Kidney glomerular epithelial cell (primary cell): ENCODE measurements around the gene AIRE.
"Not testable (repeated sequence)": the region's sequence is repeated elsewhere in the genome, so short reads cannot be mapped to it uniquely, and the experiment has no call there.

Source experiments
- DNase-seq: peaks from one replicate; lab custom pipeline; 2025; lab: John Stamatoyannopoulos, UW

AIRE gene

DNA sequence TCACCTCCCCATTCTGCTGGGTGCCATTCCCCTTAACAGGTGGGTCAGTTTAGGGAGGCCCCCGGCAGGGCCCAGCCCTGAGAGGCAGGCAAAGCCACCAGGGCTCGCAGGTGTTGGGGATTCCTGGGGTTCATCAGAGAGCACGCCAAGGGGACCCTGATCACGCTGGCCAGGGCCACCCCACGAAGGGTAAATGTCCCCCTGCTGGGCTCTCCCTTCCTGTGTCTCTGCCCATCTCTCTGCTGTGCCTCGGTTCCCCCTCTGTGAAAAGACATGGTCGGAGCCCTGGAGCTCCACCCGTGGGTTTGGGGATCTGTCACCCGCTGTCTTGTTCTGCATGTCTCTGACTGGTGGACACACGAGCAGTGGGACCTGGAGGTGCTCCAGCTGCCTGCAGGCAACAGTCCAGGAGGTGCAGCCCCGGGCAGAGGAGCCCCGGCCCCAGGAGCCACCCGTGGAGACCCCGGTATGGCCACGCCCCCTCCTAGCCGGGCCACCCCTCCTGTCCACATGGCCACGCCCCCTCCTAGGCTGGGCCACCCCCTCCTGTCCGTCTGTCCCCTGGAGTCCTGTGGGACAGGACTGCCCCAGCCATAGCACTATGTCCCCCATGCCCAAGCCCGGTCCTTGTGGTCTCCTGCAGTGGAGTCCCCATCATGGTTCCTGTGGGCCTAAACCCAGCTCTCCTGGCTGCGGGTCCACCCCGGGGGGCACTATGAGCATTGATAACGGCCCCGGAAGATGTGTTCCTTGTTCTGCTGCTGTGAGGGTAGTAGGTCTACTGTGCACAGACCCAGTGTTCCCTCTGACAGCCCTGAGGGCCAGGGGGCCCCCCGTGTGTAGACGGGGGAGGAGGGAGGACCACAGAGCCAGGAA, 6.5 kb downstream of the AIRE start:
- no peak for DNase-seq

DNA sequence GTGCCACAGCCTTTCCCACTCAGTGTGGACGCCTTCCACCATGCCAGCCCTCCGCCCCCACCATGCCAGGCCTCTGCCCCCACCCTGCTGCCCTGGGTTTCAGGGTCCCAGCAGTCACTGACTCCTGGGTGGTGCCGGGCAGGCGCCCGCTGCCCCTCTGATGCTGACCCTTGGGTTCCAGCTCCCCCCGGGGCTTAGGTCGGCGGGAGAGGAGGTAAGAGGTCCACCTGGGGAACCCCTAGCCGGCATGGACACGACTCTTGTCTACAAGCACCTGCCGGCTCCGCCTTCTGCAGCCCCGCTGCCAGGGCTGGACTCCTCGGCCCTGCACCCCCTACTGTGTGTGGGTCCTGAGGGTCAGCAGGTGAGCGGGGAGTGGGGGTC, 7.1 kb downstream of the AIRE start:
- no peak for DNase-seq

DNA sequence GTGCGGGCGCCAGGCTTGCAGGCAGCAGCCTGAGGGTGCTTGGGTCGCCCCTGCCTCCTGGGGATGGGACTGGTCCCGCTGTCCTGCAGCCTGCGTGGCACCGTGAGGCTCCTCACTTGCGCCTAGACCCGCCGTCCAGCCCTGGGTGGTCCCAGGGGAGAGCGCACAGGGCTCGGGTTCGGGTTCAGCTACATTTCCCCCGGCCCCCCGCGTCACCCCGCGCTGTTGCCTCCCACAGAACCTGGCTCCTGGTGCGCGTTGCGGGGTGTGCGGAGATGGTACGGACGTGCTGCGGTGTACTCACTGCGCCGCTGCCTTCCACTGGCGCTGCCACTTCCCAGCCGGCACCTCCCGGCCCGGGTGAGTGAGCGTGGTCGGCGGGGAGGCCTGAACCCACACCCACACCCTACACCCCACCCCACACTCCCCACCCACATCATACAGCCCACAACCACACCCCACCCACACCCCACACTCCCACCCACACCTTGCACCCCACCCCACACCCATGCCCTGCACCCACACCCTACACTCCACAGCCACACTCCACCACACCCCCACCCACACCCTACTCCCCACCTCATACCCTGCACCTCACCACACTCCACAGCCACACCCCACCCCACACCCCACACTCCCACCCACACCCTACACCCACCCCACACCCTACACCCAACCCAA, 8.0 kb downstream of the AIRE start:
- no peak for DNase-seq

DNA sequence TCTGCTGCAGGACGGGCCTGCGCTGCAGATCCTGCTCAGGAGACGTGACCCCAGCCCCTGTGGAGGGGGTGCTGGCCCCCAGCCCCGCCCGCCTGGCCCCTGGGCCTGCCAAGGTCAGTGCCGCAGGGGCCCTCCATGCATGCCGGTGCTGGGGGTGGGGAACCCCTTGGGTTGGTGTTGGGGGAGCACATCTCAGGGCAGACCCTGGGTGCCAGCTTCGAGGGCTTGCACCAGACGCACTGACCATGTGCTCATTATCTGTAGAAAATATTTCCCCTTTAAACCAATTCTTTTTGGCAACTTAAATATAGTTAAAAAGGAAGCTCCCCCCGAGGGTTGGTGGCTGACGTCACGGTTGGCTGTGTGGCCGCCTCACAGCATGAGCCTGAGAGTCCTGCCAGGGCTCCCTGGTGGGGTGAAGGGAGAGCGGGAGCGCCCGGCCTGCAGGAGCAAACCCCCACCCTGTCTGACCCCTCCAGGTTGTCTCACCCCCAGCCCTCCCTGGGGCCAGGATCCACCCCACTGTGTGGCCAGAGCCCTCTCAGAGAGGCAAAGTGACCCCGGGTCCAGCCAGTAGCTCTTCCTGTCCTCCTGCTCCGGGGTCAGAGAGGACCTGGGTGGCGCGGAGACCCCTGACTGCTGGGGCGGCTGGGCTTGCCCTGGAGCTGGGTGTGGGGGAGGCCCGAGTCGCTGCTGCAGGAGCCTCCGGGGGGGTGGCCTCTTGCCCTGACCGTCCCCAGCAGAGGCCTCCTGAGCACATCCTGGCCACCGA, 8.9 kb downstream of the AIRE start:
- DNase-seq, result no peak

DNA sequence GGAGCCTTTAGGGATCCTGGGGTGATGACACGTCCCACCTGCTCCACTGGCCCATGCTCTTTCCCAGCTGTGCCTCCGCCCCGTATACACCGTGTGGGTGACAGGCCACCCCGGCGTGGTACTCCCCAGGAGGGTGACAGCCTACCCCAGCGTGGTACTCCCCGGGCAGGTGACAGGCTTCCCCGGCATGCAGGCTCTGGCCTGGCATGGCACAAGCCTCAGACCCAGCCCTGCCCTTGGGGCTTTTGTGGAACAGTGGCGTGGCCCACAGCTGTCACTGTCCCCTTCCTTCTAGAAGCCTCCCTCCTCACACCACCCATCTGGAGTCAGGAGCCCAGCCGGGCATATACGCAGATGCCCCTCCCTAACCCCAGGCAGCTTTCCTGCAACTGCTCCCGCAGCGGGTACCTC, 9.5 kb downstream of the AIRE start:
- DNase-seq, result no peak

DNA sequence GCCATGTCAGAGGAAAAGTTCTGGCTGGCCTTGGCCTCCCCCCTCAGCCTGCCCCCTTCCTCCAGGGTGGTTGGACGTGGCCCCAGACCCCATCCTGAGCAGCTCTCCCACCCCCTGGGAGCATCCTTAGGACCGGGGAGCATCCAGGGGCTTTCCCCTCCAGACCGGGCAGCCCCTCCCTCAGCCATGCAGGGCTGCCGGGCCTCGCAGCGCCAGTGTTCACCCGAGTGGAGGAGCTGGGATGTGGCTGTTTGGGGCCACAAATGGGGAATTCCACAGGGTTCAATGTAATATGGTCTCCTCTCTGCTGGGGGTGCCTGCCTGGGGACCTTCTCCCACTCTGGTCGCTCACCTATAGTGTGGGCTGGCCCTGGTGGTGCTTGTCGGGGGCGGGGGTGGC, 10.0 kb downstream of the AIRE start:
- DNase-seq, result no peak

DNA sequence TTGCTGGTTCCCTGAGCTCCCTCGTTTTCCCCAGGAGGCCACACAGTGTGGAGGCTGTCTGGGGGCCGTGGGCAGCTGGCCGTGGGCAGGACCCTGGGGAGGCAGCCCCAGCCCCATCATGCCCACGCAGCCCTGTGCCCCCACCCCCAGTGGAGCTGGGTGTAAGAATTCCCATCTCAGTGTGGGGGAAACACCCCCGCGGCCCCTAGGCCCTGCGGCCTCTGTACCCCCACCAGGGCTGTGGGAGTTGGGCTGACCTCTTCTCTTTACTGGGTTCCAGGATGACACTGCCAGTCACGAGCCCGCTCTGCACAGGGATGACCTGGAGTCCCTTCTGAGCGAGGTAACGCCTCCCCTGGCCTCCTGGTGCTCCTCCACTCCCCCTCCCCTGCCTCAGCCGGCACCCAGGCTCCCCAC, 10.4 kb downstream of the AIRE start:
- no peak for DNase-seq

DNA sequence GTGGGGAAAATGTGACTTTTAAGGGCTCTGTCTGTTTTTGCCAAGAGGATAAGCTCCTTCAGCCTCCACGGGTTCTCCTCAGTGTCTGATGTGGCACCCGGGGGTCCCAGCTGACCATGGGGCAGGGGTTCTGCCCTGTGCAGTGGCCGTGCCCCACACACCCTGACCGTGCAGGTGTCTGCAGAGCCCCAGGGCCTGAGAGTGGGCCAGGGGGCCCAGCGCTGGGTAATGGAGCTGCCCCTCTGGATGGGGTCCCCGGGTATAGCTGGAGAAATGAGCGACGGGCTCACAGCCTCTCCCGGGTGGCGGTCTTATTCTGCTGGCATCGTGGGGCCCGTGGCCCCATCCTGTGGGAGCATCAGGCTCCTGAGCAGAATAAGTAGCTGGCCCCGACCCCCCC, 11.2 kb downstream of the AIRE start:
- no peak for DNase-seq

DNA sequence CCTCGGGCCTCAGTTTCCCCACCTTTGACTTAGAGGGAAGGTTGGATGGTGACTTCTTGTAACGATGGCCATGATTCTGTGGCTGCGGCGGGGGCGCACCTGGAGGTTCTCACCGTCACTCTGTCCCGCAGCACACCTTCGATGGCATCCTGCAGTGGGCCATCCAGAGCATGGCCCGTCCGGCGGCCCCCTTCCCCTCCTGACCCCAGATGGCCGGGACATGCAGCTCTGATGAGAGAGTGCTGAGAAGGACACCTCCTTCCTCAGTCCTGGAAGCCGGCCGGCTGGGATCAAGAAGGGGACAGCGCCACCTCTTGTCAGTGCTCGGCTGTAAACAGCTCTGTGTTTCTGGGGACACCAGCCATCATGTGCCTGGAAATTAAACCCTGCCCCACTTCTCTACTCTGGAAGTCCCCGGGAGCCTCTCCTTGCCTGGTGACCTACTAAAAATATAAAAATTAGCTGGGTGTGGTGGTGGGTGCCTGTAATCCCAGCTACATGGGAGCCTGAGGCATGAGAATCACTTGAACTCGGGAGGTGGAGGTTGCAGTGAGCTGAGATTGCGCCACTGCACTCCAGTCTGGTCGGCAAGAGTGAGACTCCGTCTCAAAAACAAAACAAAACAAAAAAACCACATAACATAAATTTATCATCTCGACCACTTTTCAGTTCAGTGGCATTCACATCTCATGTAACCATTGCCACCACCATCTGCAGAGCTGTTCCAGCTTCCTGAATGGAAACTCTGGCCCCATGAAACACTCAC, 12.0 kb downstream of the AIRE start:
- peak; percentile 56 for DNase-seq

DNA sequence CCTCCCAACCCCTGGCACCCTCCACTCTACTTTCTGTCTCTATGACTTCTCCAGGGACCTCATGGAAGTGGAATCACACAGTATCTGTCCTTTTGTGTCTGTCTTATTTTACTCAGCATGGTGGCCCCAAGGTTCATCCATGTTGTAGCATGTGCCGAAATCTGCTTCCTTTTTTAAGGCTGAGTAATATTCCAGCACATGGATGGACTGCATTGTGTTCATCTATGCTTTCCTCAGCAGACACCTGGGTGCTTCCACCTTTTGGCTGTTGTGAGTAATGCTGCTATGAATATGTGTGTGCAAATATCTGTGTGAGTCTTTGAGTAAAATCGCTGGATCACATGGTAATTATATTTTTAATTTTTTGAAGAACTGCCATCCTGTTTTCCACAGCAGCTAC, 12.6 kb downstream of the AIRE start:
- DNase-seq, result no peak

DNA sequence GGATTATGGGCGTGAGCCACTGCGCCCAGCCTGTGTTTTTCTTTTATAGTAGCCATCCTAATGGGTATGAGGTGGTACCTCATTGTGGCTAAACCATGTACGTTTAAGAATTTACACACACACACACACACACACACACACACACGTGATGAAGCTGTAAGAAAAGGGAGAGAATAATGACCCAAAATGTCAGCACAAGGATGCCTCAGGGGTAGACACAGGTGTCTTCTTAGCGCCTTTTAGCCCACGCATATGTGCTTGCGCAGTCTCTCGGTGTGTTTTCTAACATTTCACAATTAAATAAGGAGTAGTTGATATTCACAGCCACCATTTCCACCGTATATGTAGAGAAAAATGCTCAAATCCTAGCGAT, 13.4 kb downstream of the AIRE start:
- DNase-seq, result no peak

DNA sequence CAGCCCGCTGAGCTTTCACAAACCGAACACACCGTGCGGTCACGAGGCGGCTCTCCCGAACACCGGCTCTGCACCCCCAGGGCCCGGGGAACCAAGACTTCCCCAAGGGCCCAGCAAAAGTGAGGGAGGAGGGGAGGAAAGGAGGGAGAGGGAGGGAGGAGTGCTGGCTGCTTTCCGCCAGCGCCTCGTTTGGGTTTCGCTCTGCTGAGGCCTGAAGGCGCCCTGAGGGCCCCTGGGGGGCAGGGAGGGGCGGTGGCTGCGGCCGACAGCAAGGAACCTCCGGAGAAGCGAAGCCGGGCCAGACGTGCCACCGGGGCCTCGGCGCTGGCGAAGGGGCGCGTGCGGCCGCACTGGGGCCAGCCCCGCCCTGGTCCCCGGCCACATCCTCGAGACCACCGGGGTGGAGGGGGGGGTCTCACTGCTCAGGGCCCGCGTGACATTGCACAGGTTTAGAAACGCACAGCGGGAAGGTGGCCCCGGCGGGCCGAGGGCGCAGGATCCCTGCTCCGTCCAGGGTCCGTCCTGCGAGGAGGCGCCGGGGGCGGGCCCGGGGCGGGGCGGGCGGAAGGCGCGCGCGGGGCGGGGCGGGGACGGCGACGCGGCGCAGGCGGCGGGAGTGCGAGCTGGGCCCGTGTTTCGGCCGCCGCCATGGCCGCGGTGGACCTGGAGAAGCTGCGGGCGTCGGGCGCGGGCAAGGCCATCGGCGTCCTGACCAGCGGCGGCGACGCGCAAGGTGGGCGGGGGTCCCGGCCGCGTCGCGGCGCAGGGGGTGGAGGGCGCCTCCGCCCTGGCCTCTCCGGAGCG, 14.0 kb downstream of the AIRE start, which contains the start of gene PFKL:
Gene PFKL (plus strand): TSS at position 596 of the 804 bp plus-strand sequence. CDS start 53 bp downstream, at position 649.
- DNase-seq, result no peak

DNA sequence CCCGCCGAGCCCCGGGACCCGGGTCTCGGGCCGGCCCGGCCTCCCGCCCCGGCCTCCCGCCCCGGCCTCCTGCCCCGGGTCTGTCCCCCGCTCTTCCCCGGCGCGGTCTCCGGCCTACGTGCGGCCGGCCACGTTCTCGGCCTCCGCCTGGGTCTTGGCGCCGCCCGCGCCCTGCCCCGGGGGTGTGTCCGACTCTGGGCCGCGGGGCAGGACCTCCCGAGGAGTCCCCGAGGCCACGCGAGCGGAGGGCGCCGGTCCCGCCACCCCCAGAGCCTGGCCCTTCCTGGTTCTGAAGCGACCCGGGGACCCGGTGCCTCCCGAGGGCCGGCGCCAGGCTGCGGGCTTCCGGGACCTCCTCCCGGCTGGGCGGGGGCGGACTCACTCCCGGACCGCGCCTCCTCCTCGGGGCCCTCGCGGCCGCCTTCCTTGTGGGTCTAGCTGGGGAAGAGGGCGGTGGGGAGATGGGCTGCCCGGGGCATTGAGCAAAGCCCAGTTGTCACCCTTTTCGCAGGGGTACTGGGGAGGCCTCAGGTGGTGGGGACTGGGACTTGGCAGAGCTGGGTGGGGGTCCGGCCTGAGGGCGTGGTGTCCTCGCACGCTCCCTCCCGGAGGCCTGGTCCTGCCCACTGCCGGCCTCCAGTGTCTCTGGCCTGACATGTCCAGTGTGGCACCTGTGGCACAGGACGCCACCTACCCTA, 14.7 kb downstream of the AIRE start:
- DNase-seq, result no peak

DNA sequence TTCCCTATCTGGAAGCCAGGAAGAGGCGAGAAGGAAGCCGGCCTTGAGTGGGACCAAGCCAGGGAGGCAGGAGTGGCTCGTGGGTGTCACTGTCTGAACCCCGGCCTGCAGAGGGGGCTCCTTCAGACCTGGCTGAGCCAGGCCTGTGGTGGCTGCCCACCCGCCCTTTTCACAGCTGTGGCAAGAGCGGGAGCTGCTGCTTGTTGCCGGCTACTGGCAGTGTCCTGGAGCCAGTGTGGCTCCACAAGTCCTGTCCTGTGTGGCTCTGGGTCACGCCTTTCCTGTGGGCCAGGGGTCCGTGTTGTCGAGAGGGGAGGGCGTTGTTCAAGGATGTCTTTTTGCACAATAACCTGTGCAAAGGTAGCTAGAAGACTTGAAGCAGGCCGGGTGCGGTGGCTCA, 15.5 kb downstream of the AIRE start:
- DNase-seq, result no peak

DNA sequence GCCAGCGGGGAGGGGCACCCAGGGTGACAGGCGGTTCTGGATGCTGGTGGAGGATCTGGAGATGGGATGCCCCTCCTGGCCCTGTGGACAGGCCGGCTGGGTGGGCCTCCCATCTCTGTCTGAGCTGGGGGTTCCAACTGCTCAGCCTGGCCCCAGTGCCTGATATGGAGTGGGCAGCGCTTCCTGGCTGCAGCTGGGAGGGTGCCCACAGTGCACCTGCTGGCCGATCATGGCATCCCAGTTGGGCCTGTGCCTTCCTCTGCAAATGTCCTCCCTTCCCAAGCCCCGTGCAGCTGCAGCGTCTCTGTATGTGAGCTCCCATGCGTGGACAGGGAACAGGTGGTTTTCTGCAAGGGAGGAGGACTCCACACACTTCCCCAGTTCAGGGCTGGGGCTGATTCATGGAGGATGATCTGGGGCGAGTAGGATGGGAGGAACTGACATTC, 16.3 kb downstream of the AIRE start:
- DNase-seq, result no peak

DNA sequence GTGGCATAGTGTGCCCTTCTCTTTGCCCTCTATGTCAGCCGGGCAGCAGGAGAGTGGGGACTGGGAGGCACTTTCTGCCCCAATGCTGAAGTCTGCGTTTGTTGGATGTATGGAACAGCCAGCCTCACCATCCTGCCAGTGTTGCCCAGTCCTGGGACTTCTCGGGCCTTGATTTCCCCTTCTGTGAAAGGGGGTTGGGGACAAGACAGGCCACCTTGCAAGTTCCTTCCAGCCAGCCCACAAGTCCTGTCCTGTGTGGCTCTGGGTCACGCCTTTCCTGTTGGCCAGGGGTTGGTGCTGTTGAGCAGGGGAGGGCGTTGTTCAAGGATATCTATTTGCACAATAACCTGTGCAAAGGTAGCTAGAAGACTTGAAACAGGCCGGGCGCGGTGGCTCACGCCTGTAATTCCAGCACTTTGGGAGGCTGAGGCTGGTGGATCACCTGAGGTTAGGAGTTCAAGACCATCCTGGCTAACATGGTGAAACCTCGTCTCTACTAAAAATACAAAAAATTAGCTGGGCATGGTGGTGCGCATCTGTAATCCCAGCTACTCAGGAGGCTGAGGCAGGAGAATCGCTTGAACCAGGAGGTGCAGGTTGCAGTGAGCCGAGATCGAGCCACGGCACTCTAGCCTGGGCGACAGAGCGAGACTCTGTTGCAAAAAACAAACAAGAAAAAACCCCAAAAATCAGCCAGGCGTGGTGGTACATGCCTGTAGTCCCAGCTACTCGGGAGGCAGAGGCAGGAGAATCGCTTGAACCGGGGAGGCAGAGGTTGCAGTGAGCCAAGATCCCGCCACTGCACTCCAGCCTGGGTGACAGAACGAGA, 17.1 kb downstream of the AIRE start:
- DNase-seq, result not testable (repeated sequence)

DNA sequence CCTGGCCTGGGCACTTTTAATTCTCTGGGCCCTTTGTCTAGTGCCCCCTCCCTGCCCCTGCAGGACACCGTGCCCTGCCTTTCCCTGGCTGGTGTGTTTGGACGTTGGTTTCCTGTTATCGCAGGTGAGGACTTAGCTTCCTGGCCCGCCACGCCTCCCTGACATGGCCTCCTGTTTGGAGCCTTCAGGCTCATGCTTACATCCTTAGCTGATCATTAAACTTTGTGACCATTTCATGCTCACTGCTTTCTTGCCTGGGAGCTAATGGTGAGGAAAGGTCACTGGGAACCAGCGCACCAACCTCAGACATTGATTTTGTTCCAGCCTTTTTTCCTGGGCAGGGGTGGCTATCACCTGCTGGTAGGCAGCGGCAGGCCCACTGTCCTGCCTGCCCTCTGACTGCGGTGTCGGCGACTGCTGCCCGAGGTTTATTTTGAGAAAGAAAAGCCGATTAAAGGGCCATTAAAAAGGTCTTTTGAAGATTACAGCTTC, 17.9 kb downstream of the AIRE start:
- no peak for DNase-seq

DNA sequence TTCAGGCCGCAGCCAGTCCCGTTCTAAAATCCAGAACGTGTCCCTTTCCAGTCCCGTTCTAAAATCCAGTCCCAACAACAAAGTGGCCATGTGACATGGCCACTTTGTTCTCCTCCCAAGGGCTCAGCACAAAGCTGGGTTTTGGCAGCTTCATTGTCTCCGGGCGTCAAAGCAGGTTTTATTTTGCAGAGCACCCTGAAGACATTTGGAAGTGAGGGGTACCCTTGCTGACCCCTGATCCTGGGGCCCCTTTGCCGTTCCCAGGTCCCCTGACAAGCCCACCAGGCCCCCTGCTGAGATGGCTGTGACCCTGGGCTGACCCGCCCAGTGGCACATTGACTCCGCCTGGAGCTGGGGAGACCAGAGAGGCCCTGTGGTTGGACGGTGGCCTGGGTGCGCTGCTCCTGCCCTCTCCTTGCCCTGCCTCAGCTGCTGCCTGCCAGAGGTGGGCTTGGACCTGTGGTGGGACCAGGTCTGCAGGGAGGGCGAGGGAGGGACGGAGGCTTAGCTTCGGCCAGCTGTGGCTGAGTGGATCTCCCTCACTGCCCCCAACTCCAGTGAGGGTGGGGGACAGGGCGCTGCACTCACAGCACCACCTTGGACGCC, 18.4 kb downstream of the AIRE start:
- DNase-seq, result no peak

DNA sequence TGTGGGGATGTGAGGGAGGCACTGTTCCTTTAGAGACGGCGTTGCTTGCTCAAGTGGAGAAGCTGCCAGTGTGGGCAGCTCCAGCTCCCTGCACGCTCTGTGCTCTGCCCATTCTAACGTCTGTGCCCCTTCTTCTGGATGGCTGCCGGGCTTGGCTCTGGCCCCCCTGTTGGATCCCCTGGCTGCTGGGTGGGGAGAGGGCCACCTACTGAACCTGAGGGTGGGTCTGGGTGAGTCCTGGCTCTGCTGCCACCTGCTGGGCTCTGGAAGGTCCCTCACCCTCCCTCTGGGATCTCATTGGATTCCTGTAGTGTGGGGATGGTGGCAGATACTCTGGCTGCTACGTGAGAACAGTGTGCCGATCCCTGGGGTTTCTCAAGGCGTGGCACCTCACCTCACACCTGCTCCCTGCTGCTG, 19.2 kb downstream of the AIRE start:
- DNase-seq, result peak; percentile 18
